ENCODE data around the gene SORL1.
A peak's percentile ranks its signal among the peaks of the same experiment; 100 is the strongest.
"Not testable (repeated sequence)": the region's sequence is repeated elsewhere in the genome, so short reads cannot be mapped to it uniquely, and the experiment has no call there.

The SORL1 gene

DNA sequence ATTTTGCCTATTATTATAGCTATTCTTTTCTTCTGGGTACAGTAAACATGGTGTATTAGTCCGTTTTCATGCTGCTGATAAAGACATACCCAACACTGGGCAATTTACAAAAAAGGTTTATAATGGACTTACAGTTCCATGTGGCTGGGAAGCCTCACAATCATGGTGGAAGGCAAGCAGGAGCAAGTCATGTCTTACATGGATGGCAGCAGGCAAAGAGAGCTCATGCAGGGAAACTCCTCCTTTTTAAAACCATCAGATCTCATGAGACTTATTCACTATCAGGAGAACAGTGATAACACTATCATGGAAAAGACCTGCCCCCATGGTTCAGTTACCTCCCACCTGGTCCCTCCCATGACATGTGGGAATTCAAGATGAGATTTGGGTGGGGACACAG, 54.1 kb downstream of the SORL1 start:
- DNase-seq: not testable (repeated sequence)

GRCh38 chr11:121508449-121508848, 56.3 kb downstream of the SORL1 start:
- no peak for DNase-seq

DNA sequence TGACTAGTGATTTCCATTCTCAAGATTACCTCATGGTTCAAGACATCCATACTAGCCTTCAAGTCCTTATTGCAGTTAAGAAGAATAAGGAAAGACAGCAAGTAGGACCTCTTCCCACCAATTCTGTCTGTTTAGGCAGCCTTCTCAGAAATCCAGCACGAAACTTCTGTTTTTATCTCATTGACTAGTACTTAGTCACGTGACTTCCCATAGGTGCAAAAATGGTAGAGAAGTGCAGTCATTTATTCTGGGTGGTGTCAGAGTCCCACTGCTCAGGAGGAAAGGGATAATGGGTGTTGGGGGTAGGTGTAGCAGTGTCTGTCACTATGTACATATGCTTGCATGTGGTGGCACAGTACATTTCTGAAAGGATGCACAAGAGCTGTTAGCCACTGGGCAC, 58.3 kb downstream of the SORL1 start:
- no peak for DNase-seq

DNA sequence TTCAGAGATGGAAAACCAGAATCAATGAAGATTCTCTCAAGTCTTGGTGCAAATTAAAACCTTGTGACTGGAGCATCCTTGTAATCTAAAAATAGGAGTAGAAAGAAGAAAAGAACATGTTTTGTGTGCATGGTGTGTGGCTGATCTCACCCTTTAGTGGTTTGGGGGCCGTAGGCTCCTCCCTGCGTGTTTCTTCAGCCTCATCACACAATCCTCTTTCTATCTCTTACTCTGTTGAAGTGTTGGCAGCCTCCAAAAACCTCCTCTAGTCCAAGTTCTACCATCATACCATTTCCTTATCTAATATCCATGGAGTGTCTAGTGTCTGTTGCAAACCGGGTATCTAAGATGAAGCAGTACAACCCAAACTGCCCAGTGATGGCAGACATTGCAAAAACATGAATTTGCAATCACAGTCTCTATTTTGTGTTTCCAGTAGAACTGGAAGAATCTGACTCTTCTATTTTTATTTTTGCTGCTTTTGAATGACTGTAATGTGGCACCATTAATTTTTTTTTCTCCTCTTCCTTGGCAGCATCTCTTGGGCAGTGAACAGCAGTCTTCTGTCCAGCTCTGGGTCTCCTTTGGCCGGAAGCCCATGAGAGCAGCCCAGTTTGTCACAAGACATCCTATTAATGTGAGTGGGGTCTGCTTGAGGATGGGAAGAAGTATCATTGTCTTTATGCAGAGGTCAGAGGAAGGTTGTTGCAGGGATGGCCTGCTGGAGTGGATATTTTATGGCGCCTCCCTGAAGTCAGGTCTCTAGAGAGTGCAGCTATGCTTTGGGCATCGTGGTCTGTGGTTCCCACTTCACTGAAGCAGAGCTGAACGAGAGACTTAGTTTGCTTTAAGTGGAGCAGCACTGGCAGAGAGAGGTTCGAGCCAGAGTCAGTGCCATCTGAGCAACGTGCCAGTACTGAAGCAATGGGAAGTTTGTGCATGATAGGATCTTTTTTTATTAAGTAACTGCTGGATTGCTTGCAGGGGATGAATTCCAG, 60.7 kb downstream of the SORL1 start:
- no peak for DNase-seq

DNA sequence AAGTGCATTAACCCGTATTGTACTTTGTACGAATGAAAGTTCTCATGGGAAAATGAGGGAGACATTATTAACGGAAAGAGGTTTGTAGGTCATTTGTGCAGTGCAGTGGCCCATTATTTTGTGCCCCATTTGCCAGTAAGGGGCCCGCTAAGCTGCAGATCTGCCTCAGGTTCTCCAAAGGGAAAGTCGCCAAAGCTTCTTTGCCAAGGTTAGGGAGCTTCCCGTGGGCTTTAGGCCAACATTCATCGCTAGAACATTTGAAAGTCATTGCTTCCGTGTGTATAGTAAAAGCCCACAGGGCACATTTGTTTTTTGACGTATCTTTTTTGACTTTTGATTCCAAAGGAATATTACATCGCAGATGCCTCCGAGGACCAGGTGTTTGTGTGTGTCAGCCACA, 61.7 kb downstream of the SORL1 start:
- no peak for DNase-seq

DNA sequence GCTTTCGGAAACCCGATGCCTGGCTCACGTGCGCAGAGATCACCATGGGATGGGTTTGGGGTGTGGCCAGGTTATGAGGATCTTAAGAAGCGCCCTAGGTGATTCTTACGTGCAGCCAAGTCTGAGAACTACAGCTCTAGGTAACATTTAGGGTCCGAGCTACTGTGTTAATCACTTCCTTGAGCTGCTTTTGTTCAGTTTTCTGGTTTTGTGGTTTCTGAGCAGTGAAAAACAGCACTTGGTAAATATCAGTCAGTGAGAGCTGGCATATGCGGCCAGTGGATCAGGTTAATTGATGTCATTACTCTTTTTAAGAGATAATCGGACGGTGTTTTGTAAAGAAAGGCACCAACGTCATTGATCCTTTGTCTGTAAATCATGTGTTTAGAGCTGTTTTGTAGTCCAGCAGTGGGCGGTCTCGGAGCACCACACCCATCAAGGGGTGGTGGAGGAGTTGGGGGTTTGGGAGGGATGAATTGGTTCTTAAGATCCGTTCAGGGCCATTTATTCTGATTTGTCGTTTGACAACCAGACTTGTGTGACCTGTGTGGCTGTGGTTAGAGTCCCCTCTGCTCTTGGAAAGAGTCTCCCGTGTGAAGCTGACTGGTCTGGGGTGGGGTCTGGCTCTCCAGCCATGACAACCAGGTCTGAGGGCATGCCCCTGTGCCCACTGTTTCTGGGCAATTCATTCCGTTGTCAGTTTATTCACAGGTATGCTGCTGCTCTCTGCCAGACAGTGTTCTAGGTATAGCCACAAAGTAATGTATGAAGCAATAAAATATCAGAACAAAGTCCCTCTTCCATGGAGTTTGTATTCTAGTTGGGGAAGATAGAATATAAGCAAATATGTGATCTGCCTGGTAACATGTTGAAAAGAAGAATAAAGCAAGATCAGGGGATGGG, 62.6 kb downstream of the SORL1 start:
- DNase-seq: no peak

DNA sequence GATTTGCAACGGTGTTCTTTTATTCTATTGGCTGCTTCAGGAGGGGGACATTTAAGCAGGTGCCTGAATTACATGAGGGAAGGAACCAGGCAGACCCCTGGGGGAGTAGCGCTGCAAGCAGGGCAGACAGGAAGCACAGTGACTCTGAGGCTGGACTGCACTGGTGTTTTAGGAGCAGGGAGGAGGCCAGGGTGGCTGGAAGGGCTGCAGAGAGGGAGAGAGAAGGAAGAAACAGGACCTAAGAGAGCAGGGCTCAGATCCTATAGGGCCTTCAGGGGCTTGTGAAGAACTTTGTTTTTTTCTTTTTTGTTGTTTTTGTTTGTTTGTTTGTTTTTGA, 63.2 kb downstream of the SORL1 start:
- DNase-seq: no peak

DNA sequence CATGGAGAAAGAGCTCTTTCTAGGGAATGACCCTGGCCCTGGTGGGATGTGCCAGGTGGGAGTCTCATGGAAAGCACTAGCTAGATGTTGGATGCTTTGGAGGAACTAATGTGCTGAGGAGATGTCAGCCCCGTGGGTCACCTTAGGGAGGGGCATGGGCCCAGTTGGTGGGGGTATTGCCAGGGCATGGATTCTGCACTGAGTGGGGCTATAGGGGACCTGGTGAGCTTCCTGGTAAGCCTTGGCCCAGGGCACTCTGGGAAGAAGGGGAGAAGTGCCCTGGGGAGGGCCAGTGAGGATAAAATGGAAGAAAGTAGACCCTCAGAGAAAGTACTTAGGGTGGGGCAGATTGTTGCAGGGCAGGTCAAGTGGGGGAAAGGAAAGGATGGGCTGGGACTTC, 65.9 kb downstream of the SORL1 start:
- no peak for DNase-seq

- no peak for DNase-seq
Measured at GRCh38 chr11:121520243-121521144, 68.4 kb downstream of the SORL1 start.

DNA sequence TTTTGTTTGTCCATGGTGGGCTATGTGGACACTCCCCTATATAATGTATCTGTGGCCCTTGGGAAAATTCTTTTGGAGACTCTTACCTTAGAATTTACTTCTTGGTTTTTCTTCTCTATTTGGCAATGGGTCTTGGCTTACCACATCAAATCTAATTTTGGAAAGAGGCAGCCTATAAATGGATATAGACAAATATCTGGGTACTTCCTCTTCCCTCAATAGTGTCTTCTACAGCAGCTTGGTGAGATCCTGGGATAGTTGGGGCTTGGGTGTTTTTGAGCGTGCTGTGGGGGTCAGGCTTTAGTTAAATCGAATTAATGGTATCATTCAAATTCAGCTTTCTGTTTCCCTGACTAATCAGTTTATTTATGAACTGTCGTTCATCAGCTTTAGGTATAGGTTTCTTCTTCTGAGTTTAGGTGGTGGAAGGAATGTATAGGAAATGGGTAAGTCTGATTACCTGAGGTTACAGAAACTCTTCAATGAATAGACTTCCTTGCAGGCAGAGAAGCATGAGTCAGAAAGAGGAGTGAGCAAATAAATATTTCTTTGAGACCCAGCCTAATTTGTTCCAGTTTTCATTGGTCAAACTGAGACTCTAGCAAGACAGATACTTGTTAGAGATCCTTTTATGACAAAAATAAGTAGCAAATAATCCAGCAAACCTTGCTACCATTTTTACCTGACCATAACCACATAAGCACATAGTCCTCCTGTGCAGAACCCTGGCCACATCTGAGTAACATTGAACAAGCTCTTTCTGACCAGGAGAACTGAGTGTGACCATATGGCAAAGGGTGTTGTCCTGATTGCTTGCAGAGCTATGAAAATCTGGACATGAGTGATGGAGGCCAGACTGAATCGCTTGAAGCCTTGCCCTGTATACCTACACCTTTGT, 69.3 kb downstream of the SORL1 start:
- DNase-seq: peak; percentile 42

DNA sequence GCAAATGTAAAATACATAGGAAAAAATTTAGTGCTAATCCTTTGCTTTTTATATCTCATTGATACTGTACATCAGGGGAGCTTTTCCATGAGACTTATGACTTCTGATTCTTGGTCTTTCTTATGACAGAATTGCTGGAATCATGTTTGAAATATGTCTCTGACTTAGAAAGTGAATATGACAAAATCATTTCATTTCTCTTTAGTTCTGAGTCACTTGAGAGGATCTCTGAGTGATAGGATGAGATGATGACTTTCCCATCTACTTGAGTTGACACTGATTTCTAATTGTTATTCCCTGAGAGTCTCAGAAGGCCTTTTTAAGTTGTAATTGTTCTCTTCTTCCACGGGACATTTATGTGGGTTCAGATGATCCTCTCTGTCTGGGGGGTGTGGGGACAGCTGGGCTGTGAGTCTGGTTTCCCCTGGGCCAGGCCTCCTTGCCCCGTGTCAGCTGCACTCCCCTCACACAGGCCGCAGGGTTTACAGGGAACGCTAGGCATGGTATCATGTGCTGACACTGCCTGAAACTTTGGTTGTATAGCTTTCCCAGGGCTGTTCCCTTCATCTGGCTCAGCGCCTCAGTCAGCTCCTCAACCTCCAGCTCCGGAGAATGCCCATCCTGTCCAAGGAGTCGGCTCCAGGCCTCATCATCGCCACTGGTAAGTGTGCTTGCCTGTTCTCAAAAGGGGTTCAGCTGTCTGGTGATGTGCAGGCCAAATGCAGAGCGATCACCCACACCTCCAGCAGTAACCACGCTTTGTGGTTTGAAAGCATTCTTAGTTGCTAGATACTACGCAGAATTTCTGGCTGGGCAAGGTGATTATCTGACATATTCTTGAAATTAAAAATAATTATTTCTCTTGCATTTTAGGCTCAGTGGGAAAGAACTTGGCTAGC, 70.2 kb downstream of the SORL1 start:
- DNase-seq: no peak

- no peak for DNase-seq
Measured at GRCh38 chr11:121523581-121524232, 71.6 kb downstream of the SORL1 start.

GRCh38 chr11:121524233-121524631, 72.1 kb downstream of the SORL1 start:
- no peak for DNase-seq

DNA sequence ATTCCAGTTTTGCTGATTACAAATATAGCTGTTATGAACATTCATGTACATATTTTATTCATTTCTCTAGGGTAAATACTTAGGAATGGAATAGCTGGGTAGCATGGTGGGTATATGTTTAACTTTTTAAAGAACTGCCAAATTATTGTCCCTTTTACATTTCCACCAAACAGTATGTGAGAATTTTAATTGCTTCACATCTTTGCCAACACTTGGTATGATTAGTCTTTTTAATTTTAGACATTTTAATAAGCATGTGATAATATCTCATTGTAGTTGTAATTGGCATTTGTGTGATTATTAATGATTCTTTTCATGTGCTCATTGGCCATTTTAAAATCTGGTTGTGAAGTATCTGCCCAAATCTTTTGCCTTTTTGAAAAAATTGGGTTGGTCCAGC, 73.3 kb downstream of the SORL1 start:
- DNase-seq: no peak

- DNase-seq: no peak
Measured at GRCh38 chr11:121530257-121530656, 78.1 kb downstream of the SORL1 start.

DNA sequence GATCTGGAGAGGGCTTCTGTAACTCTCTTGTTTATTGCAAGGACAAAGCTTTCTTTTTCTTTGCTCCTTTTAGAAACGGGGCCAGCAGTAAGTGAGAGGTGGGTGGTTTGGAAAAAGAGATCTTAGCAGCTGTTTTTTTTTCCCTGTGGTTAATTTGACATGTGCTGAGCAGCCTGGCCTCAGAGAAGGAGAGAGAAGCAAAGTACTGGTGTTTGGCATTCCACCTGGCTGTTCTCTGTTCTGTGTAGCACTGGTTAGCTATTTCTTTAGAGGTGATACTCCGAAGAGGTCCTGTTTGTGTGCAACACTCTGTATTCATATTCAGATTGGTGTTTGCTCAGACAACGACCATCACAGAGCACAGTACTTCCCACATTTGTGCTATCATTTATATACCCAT, 81.5 kb downstream of the SORL1 start:
- DNase-seq: no peak

DNA sequence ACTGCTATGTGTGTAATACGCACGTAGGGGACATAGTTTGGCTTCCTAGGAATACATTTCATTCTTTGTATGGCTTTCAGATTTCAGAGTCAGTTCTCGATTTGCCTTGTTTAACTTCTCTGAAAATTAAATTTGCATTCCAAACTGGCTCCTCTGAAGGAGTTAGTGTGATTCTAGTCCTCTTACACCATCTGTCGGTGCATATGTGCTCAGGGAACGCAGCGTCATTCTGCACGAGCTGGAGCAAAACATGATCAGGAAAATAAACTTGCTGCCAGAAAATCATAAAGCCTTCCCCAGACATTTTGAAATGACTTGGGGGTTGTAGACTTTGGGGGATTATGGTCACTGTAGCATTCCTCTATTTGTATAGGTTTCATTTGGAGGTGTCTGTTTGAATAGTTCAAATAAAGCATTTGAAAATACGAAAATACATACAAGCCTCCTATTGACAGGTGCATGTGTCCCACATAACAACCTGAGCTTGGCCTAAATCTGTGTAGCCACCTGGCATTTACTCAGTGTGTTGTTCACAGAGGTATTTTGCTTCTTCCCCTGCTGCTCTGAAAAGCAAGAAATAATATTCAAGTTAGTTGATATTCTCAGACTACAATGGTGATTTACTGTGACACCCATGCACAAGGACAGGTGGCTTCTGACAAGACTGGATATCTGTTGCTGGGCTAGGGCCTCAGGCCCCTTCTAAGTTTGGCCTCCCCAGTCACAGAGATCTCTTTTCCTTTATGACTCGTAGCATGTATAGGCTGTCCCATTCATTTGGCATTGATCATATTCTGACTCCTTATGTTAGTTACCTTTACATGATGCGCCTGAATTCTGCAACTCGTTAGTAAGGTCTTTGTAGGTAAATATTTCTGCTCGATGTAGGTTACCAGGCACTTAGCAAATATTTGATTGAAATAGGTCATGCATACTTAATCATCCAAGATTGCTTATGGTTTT, 82.3 kb downstream of the SORL1 start:
- no peak for DNase-seq

- DNase-seq: no peak
Measured at GRCh38 chr11:121535129-121535796, 83.1 kb downstream of the SORL1 start.

Measured in activated CD4-positive, alpha-beta T cell treated with anti-CD3 and anti-CD28 coated beads, Interleukin-2, amount 50 U/mL, for 16 hours (primary cell).